Measurements from ENCODE around the gene BICRAL.

BICRAL gene

GRCh38 chr6:42762950-42763349, 18.9 kb upstream of the BICRAL start:
- DNase-seq: no peak

- no peak for DNase-seq
Observed at GRCh38 chr6:42764911-42765648, 16.8 kb upstream of the BICRAL start.

- DNase-seq: no peak
Observed at GRCh38 chr6:42766163-42766670, 15.6 kb upstream of the BICRAL start.

- no peak for DNase-seq
Observed at GRCh38 chr6:42769051-42769450, 12.8 kb upstream of the BICRAL start.

- DNase-seq: no peak
Observed at GRCh38 chr6:42769836-42770235, 12.0 kb upstream of the BICRAL start.

GRCh38 chr6:42771741-42772100, 10.1 kb upstream of the BICRAL start:
- no peak for DNase-seq

GRCh38 chr6:42774201-42774600, 7.7 kb upstream of the BICRAL start:
- peak; percentile 16 for DNase-seq

- DNase-seq: peak; percentile 70
Observed at GRCh38 chr6:42774821-42775487, 6.9 kb upstream of the BICRAL start.

GRCh38 chr6:42777126-42777822, 4.6 kb upstream of the BICRAL start:
- no peak for DNase-seq

GRCh38 chr6:42778122-42778521, 3.7 kb upstream of the BICRAL start:
- no peak for DNase-seq

GRCh38 chr6:42779521-42779920, 2.3 kb upstream of the BICRAL start:
- DNase-seq: no peak

- peak; percentile 10 for DNase-seq
Observed at GRCh38 chr6:42781546-42781795, 381 bp upstream of the BICRAL start.

- DNase-seq: peak; percentile 78
Observed at GRCh38 chr6:42782689-42783176, 881 bp downstream of the BICRAL start.

- peak; percentile 83 for DNase-seq
Observed at GRCh38 chr6:42783177-42783875, 1.5 kb downstream of the BICRAL start.

- peak; percentile 25 for DNase-seq
Observed at GRCh38 chr6:42783876-42784642, 2.2 kb downstream of the BICRAL start.

GRCh38 chr6:42784717-42785498, 3.1 kb downstream of the BICRAL start:
- DNase-seq: no peak

GRCh38 chr6:42786525-42786985, 4.7 kb downstream of the BICRAL start:
- no peak for DNase-seq

GRCh38 chr6:42787063-42787472, 5.2 kb downstream of the BICRAL start:
- DNase-seq: no peak

- DNase-seq: no peak
Observed at GRCh38 chr6:42788671-42789070, 6.8 kb downstream of the BICRAL start.

- DNase-seq: no peak
Observed at GRCh38 chr6:42790549-42791181, 8.8 kb downstream of the BICRAL start.

Data from central memory CD4-positive, alpha-beta T cell (primary cell).